HG02610 (cell line): ENCODE data around the gene DCLK1.

Experiments
- ATAC-seq: cut with Tn5 transposase; IDR thresholded peaks from one replicate; pipeline ENCODE4 v1.9.1; 2021; ENCODE audit warnings: mild to moderate bottlenecking, moderate library complexity; ENCODE audit not compliant: unreplicated experiment

DCLK1 gene

GRCh38 chr13:36131222-36131930, at the start of gene DCLK1:
DCLK1 (minus strand) TSS chr13:36131382.
- no peak for ATAC-seq

- ATAC-seq = no peak
Measured at GRCh38 chr13:36175621-36176020, 44.4 kb upstream of the DCLK1 start.

- no peak for ATAC-seq
Measured at GRCh38 chr13:36174923-36175322, 43.7 kb upstream of the DCLK1 start.

GRCh38 chr13:36173571-36174322, 42.6 kb upstream of the DCLK1 start:
- no peak for ATAC-seq

- ATAC-seq = no peak
Measured at GRCh38 chr13:36166046-36166445, 34.9 kb upstream of the DCLK1 start.

- ATAC-seq = no peak
Measured at GRCh38 chr13:36163809-36164308, 32.7 kb upstream of the DCLK1 start.

GRCh38 chr13:36163286-36163685, 32.1 kb upstream of the DCLK1 start:
- ATAC-seq = no peak

- no peak for ATAC-seq
Measured at GRCh38 chr13:36160297-36160696, 29.1 kb upstream of the DCLK1 start.

GRCh38 chr13:36158611-36159010, 27.4 kb upstream of the DCLK1 start:
- ATAC-seq = no peak

GRCh38 chr13:36157480-36157879, 26.3 kb upstream of the DCLK1 start:
- ATAC-seq = no peak

- no peak for ATAC-seq
Measured at GRCh38 chr13:36154567-36155291, 23.5 kb upstream of the DCLK1 start.

- ATAC-seq = no peak
Measured at GRCh38 chr13:36151591-36151990, 20.4 kb upstream of the DCLK1 start.

GRCh38 chr13:36148446-36148845, 17.3 kb upstream of the DCLK1 start:
- no peak for ATAC-seq

GRCh38 chr13:36147330-36147729, 16.1 kb upstream of the DCLK1 start:
- no peak for ATAC-seq

GRCh38 chr13:36146511-36147269, 15.5 kb upstream of the DCLK1 start:
- no peak for ATAC-seq

- ATAC-seq = no peak
Measured at GRCh38 chr13:36143738-36144137, 12.6 kb upstream of the DCLK1 start.

- no peak for ATAC-seq
Measured at GRCh38 chr13:36142735-36143134, 11.6 kb upstream of the DCLK1 start.

- no peak for ATAC-seq
Measured at GRCh38 chr13:36135876-36136275, 4.7 kb upstream of the DCLK1 start.

- ATAC-seq = no peak
Measured at GRCh38 chr13:36134632-36135031, 3.5 kb upstream of the DCLK1 start.

GRCh38 chr13:36133950-36134626, 2.9 kb upstream of the DCLK1 start:
- no peak for ATAC-seq
